Mesenchymal stem cell (in vitro differentiated cells and primary cell): ENCODE results near the gene STK11IP.

Experiments used
- DNase-seq: peaks from one replicate; pipeline ENCODE4 v3.0.0-alpha.2; 2013
- H2AFZ ChIP-seq: one replicate; pipeline ENCODE4 v1.6.1; 2013; ENCODE audit warnings: low read depth, mild to moderate bottlenecking, control low read depth, inconsistent platforms, low read length, moderate library complexity
- H2AK5ac ChIP-seq: 2 replicates; pipeline ENCODE4 v1.6.1; 2013; ENCODE audit warnings: low read length, moderate library complexity, mild to moderate bottlenecking, inconsistent platforms; ENCODE audit not compliant: severe bottlenecking
- H2BK120ac ChIP-seq: one replicate; pipeline ENCODE4 v1.6.1; 2013; ENCODE audit warnings: low read depth, mild to moderate bottlenecking, inconsistent platforms, low read length, moderate library complexity
- H2BK12ac ChIP-seq, 2 experiments: one replicate each; pipeline ENCODE4 v1.6.1; 2013; ENCODE audit warnings: inconsistent platforms in 2 of 2, low read length in 2 of 2, mild to moderate bottlenecking in 2 of 2, moderate library complexity in 2 of 2, control low read depth in 1 of 2
- H2BK15ac ChIP-seq: one replicate; pipeline ENCODE4 v1.6.1; 2013; ENCODE audit warnings: mild to moderate bottlenecking, low read depth, inconsistent platforms; ENCODE audit not compliant: poor library complexity, severe bottlenecking
- H2BK5ac ChIP-seq: 2 replicates; pipeline ENCODE4 v1.6.1; 2013; ENCODE audit warnings: low read depth, mild to moderate bottlenecking, low read length, control low read depth, inconsistent platforms; ENCODE audit not compliant: poor library complexity, severe bottlenecking
- H3K14ac ChIP-seq, 2 experiments: one replicate each; pipeline ENCODE4 v1.6.1; 2013; ENCODE audit warnings: inconsistent platforms in 2 of 2, low read length in 2 of 2, control low read depth in 1 of 2, mild to moderate bottlenecking in 1 of 2, moderate library complexity in 1 of 2
- H3K18ac ChIP-seq, 2 experiments: one replicate each; pipeline ENCODE4 v1.6.1; 2013; ENCODE audit warnings: inconsistent platforms in 2 of 2, low read length in 2 of 2, control low read depth in 1 of 2, low read depth in 1 of 2, mild to moderate bottlenecking in 1 of 2
- H3K23ac ChIP-seq, 2 experiments: one replicate each; pipeline ENCODE4 v1.6.1; 2013; ENCODE audit warnings: inconsistent platforms in 2 of 2, low read length in 2 of 2, mild to moderate bottlenecking in 2 of 2, moderate library complexity in 2 of 2, control low read depth in 1 of 2
- H3K27ac ChIP-seq: 2 replicates; pipeline ENCODE4 v1.5.1; 2013; ENCODE audit warnings: mild to moderate bottlenecking, moderate library complexity, low read length, control low read depth, inconsistent platforms; ENCODE audit not compliant: poor library complexity, severe bottlenecking
- H3K27me3 ChIP-seq, 2 experiments: 2 replicates each; pipeline versions ENCODE4 v1.6.1 to v1.7.0; 2013; ENCODE audit warnings: low read length in 2 of 2, mild to moderate bottlenecking in 2 of 2, moderate library complexity in 2 of 2, control low read depth in 1 of 2, inconsistent platforms in 1 of 2; ENCODE audit not compliant: control insufficient read depth in 1 of 2, insufficient read depth in 1 of 2
- H3K36me3 ChIP-seq, 2 experiments: 2 replicates each; pipeline versions ENCODE4 v1.6.1 to v1.7.0; 2013; ENCODE audit warnings: low read length in 2 of 2, control low read depth in 1 of 2, inconsistent platforms in 1 of 2, low read depth in 1 of 2, mild to moderate bottlenecking in 1 of 2; ENCODE audit not compliant: insufficient read depth in 2 of 2, control insufficient read depth in 1 of 2
- H3K4ac ChIP-seq, 2 experiments: one replicate each; pipeline ENCODE4 v1.6.1; 2013; ENCODE audit warnings: inconsistent platforms in 2 of 2, low read length in 2 of 2, mild to moderate bottlenecking in 2 of 2, moderate library complexity in 2 of 2, control low read depth in 1 of 2, low read depth in 1 of 2
- H3K4me1 ChIP-seq: 2 replicates; pipeline ENCODE4 v1.6.1; 2013; ENCODE audit warnings: low read depth, low read length, control low read depth; ENCODE audit not compliant: control insufficient read depth, insufficient read depth
- H3K4me2 ChIP-seq: 2 replicates; pipeline ENCODE4 v1.6.1; 2013; ENCODE audit warnings: low read length, mild to moderate bottlenecking, inconsistent platforms; ENCODE audit not compliant: poor library complexity, severe bottlenecking
- H3K4me3 ChIP-seq, 2 experiments: 2 replicates each; pipeline versions ENCODE4 v1.5.1 to v1.7.0; 2013; ENCODE audit warnings: low read length in 2 of 2, mild to moderate bottlenecking in 2 of 2, control low read depth in 1 of 2, low read depth in 1 of 2; ENCODE audit not compliant: insufficient read depth in 1 of 2
- H3K79me1 ChIP-seq: replicated peaks from 2 replicates; pipeline ENCODE4 v1.6.1; 2013; ENCODE audit warnings: mild to moderate bottlenecking, control low read depth, low read length, inconsistent platforms; ENCODE audit not compliant: poor library complexity, severe bottlenecking
- H3K9ac ChIP-seq: 2 replicates; pipeline ENCODE4 v1.7.0; 2013; ENCODE audit warnings: mild to moderate bottlenecking, low read length, moderate library complexity
- H3K9me3 ChIP-seq: 2 replicates; pipeline ENCODE4 v1.7.0; 2013; ENCODE audit warnings: mild to moderate bottlenecking, low read length; ENCODE audit not compliant: control insufficient read depth
- H4K8ac ChIP-seq: one replicate; pipeline ENCODE4 v1.6.1; 2013; ENCODE audit warnings: inconsistent platforms, mild to moderate bottlenecking, low read length, moderate library complexity
- H4K91ac ChIP-seq: one replicate; pipeline ENCODE4 v1.6.1; 2013; ENCODE audit warnings: mild to moderate bottlenecking, low read length, inconsistent platforms
- WGBS: methylation state at CpG from one replicate; pipeline ENCODE4 v1.1.7; 2013; ENCODE audit warnings: mixed read lengths; 5-methylcytosine and 5-hydroxymethylcytosine counted together

STK11IP gene

DNA sequence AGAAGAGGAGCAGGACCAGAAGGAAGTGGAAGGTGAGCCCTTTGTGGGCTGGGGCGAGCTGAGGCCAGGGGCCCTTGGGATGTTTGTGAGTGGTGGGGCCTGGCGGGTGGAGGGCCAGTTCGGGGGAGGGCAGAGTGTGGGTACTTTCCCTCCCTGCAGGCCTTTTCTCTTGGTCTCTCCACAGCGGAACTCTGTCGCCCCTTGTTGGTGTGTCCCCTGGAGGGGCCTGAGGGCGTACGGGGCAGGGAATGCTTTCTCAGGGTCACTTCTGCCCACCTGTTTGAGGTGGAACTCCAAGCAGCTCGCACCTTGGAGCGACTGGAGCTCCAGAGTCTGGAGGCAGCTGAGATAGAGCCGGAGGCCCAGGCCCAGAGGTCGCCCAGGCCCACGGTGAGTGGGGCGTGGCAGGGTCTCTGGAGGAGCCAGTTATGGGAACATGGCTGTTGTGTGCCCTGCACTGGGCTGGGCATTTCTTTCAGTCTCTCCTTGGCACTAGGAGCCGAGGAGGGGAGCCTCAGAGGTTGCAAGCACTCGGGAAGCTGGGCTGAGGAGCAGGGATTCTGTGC lies 10.8 kb downstream of the STK11IP start:
- Histone ChIP-seq H3K4ac (no peak overlapping the region), H4K8ac (no peak overlapping the region), H3K9me3 (no peaks in the 10 kb centered on the region), H2BK120ac (no peak overlapping the region), H3K14ac (no peak overlapping the region), H3K4me3 (no peak overlapping the region), H3K79me1 (no peaks in the 10 kb centered on the region), H3K18ac (no peak overlapping the region), H3K9ac (no peak overlapping the region), H3K27ac (no peak overlapping the region), H2BK5ac (no peak overlapping the region), H2BK15ac (peak overlapping the region; percentile 9), H2BK12ac (no peak overlapping the region), H2AFZ (no peak overlapping the region), H4K91ac (no peak overlapping the region), H3K4me1 (no peaks in the 10 kb centered on the region), H3K4me2 (no peak overlapping the region), H2AK5ac (no peak overlapping the region), H3K27me3 (no peaks in the 10 kb centered on the region), H3K36me3 (peaks cover 72 to 73% of the 10 kb centered on the region in 2 experiments), H3K23ac (no peak overlapping the region)
- 83% methylated on average over 15 of the region's 15 CpGs for WGBS
- DNase-seq, result no peak

GRCh38 chr2:219609149-219609750 lies 11.6 kb downstream of the STK11IP start:
- Histone ChIP-seq H3K9me3 (no peaks in the 10 kb centered on the region), H3K27me3 (no peaks in the 10 kb centered on the region), H2BK12ac (no peak overlapping the region), H3K4ac (no peak overlapping the region), H2BK120ac (no peak overlapping the region), H3K9ac (no peak overlapping the region), H2BK5ac (no peak overlapping the region), H4K91ac (no peak overlapping the region), H2AK5ac (no peak overlapping the region), H3K4me3 (no peak overlapping the region), H3K4me1 (no peaks in the 10 kb centered on the region), H2AFZ (no peak overlapping the region), H3K18ac (no peak overlapping the region), H3K14ac (no peak overlapping the region), H3K23ac (no peak overlapping the region), H4K8ac (no peak overlapping the region), H2BK15ac (no peak overlapping the region), H3K79me1 (no peaks in the 10 kb centered on the region), H3K27ac (no peak overlapping the region), H3K36me3 (peaks cover 70 to 80% of the 10 kb centered on the region in 2 experiments), H3K4me2 (no peak overlapping the region)
- WGBS, result 92% methylated on average over 12 of the region's 13 CpGs
- no peak for DNase-seq

DNA sequence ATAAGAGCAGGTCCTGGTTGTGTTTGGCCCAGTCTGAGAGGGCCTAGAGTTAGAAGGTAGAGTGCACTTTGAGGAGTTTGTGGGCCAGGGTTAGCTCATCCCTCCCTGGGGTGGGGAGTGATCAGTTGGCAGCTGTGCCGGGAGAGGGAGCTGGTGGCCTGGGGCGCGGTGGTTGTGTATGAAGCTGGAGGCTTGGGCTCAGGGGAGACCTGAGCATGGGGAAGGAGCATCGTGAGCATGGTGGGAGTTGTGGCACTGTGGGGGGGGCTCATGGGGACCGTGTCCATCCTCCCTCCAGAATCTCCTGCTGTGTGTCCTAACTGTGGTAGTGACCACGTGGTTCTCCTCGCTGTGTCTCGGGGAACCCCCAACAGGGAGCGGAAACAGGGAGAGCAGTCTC lies 13.6 kb downstream of the STK11IP start:
- Histone ChIP-seq H4K8ac (no peak overlapping the region), H2BK15ac (no peak overlapping the region), H2BK5ac (no peak overlapping the region), H3K9ac (no peak overlapping the region), H3K27me3 (no peaks in the 10 kb centered on the region), H4K91ac (no peak overlapping the region), H2AK5ac (no peak overlapping the region), H2BK12ac (no peak overlapping the region), H3K18ac (no peak overlapping the region), H3K4me1 (no peaks in the 10 kb centered on the region), H3K4ac (no peak overlapping the region), H3K4me2 (no peak overlapping the region), H3K79me1 (no peaks in the 10 kb centered on the region), H2BK120ac (no peak overlapping the region), H3K23ac (no peak overlapping the region), H3K14ac (no peak overlapping the region), H3K4me3 (no peak overlapping the region), H2AFZ (no peak overlapping the region), H3K27ac (no peak overlapping the region), H3K36me3 (peaks cover 72 to 85% of the 10 kb centered on the region in 2 experiments), H3K9me3 (no peaks in the 10 kb centered on the region)
- 94% methylated on average over 9 of the region's 9 CpGs for WGBS
- no peak for DNase-seq

GRCh38 chr2:219611866-219612576 lies 14.4 kb downstream of the STK11IP start:
- 80% methylated on average over 12 of the region's 12 CpGs for WGBS
- no peak overlapping the region for H4K8ac ChIP-seq
- H2AFZ ChIP-seq, result no peak overlapping the region
- no peak overlapping the region for H3K14ac ChIP-seq
- no peak overlapping the region for H3K4me2 ChIP-seq
- no peaks in the 10 kb centered on the region for H3K4me1 ChIP-seq
- no peak for DNase-seq
- no peak overlapping the region for H4K91ac ChIP-seq
- peaks cover 69 to 84% of the 10 kb centered on the region in 2 experiments for H3K36me3 ChIP-seq
- no peak overlapping the region for H2BK120ac ChIP-seq
- H2BK12ac ChIP-seq, result no peak overlapping the region
- H3K4me3 ChIP-seq, result no peak overlapping the region
- H2BK5ac ChIP-seq, result no peak overlapping the region
- no peak overlapping the region for H3K4ac ChIP-seq
- H3K23ac ChIP-seq, result no peak overlapping the region
- H2AK5ac ChIP-seq, result no peak overlapping the region
- H3K27me3 ChIP-seq, result no peaks in the 10 kb centered on the region
- no peak overlapping the region for H2BK15ac ChIP-seq
- no peak overlapping the region for H3K18ac ChIP-seq
- H3K9ac ChIP-seq, result no peak overlapping the region
- no peaks in the 10 kb centered on the region for H3K9me3 ChIP-seq
- no peak overlapping the region for H3K27ac ChIP-seq
- H3K79me1 ChIP-seq, result no peaks in the 10 kb centered on the region
